Activated CD4-positive, alpha-beta T cell treated with anti-CD3 and anti-CD28 coated beads, Interleukin-2, amount 50 U/mL, for 24 hours (primary cell): ENCODE measurements around the gene PRM3.
A peak's percentile ranks its signal among the peaks of the same experiment; 100 is the strongest.

Experiments used
- DNase-seq, 2 donors: peaks; one replicate each; pipeline ENCODE4 v3.0.0-alpha.2; 2020; ENCODE audit warnings: low read depth in 1 of 2, low spot score in 1 of 2

Gene PRM3

GRCh38 chr16:11248133-11248532 is 25.3 kb downstream of the PRM3 start:
- no peak for DNase-seq

DNA sequence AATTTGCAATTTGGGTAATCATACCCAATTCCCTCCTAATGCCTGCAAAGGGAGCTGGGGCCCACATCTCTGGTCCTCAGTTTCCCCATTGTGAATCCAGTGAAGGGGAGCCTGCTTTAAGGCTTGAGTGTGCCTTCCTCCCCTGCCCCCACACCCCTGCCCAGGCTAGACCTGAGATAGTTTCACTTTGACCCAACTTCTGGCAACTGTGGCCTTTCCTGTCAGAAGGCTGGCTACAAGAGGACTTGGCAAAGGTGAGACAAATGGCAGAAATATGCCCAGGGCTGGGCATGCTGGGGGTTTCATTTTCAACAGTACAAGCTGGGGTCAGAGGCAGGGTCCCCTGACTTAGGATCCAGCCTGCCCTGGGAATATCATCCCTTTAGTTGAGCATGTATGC is 27.4 kb downstream of the PRM3 start:
- DNase-seq: no peak

- no peak for DNase-seq
Observed at GRCh38 chr16:11245222-11245737, 28.1 kb downstream of the PRM3 start.

DNA sequence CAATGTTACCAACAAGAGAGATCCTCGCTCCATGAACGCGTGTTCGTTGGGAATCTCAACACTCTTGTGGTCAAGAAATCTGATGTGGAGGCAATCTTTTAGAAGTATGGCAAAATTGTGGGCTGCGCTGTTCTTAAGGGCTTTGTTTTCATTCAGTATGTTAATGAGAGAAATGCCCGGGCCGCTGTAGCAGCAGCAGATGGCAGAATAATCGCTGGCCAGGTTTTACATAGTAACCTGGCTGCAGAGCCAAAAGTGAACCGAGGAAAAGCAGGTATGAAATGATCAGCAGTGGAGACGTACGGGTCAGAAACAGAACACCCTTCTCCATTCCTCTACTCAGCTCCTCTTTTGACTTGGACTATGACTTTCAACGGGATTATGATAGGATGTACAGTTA is 30.8 kb downstream of the PRM3 start:
- no peak for DNase-seq

DNA sequence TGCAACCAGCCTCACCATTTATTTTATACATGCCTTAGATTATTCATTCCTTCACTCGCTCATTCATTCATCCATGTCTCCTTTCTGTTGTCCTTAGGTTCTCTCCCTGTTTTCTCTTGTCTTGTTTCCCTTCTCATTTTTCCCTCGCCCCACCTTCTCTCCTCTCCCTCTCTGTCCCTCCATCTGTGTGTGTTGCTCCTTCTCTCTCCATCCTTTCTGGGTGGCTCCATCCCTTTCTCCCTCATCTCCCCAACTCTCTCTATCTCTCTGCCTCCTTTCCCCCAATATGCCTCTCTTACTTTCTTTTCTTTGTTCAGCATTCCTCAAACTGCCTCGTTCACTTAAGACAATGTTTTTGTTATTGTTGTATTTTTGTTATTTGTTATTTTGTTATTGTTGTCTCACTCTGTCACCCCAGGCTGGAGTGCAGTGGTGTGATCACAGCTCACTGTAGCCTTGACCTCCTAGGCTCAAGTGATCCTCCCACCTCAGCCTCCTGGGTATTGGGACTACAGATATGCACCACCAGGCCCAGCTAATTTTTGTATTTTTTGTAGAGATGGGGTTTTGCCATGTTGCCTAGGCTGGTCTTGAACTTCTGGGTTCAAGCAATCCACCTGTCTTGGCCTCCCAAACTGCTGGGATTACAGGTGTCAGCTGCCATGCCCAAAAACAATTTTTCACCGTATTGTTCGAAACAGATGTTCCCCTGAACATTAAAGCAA is 31.8 kb downstream of the PRM3 start:
- DNase-seq: no peak

- DNase-seq: no peak
Observed at GRCh38 chr16:11240636-11241473, 32.6 kb downstream of the PRM3 start.

DNA sequence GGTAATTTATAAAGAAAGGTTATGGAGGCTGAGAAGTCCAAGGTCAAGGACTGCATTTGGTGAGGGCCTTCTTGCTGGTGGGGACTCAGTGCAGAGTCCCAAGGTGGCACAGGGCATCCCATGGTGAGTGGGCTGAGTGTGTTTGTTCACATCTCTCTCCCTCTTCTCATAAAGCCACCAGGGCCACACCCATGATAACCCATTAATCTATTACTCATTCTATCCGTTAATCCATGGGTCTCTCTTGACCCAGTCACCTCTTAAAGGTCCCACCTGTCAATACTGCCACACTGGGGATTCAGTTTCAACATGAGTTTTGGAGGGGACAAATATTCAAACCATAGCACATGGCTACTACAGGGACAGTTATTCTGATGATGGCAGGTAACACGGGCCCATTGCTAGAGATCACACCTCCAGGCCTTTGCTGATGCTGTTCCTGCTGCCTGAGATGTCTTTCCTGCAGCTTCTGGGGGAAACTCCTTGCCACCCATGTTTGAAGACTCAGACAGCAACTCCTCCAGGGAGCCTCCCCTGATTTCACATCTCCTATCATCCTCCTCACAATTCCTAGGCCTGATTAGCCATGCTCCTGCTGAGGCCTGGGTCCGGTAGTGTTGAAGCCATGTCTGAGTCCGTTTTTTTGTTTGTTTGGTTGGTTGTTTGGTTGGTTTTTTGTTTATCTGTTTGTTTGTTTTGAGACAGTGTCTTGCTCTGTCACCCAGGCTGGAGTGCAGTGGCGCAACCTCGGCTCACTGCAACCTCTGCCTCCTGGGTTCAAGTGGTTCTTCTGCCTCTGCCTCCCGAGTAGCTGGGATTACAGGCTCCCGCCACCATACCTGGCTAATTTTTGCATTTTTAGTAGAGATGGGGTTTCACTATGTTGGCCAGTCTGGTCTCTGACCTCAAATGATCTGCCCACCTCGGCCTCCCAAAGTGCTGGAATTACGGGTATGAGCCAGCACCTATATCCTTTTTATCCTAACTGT is 33.5 kb downstream of the PRM3 start:
- no peak for DNase-seq

DNA sequence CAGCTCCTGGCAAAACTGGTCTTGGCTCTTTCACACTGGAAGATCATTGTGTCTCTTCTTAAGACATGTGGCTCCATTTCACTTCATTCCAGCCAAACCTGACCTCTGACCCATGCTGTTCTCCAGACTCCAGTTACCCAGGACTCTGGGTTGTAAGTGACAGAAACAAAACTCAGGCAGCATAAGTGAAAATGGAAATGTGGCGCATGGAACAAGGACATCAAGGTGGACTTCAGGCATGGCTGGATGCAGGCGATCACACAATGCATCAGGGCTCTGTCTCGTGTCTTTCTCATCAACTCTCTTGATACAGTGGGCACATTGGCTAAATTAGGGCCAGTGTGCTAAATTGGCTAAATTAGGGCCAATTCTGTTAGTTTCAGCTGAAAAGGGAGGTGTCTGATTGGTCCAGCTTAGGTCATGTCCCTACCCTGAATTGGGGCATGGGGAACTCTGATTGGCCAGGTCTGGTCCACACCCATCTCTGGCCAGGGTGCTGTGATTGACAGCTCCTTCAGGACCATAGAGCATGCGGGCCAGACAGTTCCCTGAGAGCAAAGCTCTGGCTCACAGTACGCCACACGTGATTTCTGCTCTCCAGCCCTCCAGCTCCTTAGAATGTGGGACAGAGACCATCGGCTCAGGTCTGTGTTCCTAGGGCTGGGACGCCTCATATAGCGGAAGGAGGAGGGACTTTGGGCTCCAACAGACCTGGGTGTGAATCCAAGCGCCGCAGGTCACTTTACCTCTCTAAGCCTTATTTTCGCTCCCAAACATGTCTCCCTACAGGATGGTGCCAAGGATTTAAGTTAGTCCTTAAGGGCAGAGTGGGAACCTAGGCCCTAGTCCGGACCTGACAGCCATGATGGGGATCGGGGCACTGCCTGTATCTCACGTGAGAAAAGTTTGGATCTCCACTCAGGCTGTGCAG is 34.9 kb downstream of the PRM3 start:
- no peak for DNase-seq

- DNase-seq: no peak
Observed at GRCh38 chr16:11236461-11237254, 36.8 kb downstream of the PRM3 start.

GRCh38 chr16:11235703-11235991 is 37.8 kb downstream of the PRM3 start:
- DNase-seq: no peak

- no peak for DNase-seq
Observed at GRCh38 chr16:11234884-11235702, 38.3 kb downstream of the PRM3 start.

DNA sequence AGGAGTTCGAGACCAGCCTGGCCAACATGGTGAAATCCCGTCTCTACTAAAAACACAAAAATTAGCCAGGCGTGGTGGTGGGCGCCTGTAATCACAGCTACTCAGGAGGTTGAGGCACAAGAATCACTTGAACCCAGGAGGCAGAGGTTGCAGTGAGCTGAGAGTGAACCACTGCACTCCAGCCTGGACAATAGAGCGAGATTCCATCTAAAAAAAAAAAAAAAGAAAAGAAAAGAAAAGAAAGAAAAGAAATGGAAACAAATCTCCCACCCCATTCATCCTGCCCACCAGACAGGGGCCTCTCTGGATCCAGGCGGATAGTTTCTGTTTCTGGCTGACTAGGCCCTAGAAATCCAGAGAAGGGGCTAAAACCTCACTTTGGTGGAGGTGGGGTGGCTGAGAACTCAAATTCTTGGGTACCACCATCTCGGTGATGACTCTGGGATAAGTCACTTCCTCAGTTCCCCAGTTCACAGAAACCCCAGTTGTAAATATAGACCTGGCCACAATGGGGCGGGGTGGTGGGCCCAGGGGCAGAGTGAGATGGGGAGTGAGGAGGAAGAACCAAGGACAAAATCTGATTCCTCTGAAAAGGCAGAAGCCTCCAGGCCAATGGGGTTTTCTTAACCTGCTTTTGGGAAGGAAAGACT is 39.6 kb downstream of the PRM3 start:
- peak; percentile 50 to 73 for DNase-seq

GRCh38 chr16:11232852-11233726 is 40.3 kb downstream of the PRM3 start:
- peak; percentile 79 to 85 for DNase-seq

- no peak for DNase-seq
Observed at GRCh38 chr16:11232302-11232851, 41.1 kb downstream of the PRM3 start.

- no peak for DNase-seq
Observed at GRCh38 chr16:11231367-11231970, 42.0 kb downstream of the PRM3 start.

GRCh38 chr16:11229906-11230305 is 43.5 kb downstream of the PRM3 start:
- DNase-seq: no peak
